GM21786 (cell line): ENCODE measurements around the gene SDR39U1.

Experiments used
- ATAC-seq: cut with Tn5 transposase; IDR thresholded peaks from one replicate; pipeline ENCODE4 v1.9.1; 2021; ENCODE audit not compliant: unreplicated experiment

The SDR39U1 gene

DNA sequence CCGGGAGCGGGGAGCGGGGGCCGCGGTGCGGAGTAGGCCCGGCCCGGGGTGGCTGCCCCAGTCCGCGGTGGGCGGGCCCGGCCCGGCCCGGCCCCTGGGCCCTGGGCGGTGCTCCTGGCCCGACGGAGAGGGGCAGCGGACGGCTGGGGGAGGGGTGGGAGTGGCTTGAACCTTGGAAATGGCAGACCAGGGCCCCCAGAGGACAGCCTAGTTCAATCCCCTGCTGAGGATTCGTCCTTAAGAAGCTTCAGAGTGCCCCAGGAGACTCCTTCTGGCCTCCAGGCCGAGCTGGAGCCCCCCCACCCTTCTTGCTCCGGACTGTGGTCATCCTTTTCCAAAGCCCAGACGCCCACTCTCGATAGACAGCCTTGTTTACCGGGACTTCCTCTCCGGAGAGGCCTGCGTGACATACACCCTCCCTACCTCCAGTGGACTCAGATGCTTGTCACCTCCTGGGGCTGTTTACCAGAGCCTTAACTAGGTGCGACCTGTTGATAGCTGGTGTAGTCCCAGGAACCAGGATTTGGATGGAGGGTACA is 12.4 kb downstream of the SDR39U1 start:
- ATAC-seq: peak; percentile 47

GRCh38 chr14:24429395-24430142 is 13.0 kb downstream of the SDR39U1 start, which contains the start of the genes CBLN3 and KHNYN:
Gene CBLN3 (minus strand): TSS chr14:24429668. CDS start chr14:24429054, 614 bp downstream.
Gene KHNYN (plus strand): TSS chr14:24429954. CDS start chr14:24430731, 777 bp downstream.
- peak; percentile 83 for ATAC-seq

DNA sequence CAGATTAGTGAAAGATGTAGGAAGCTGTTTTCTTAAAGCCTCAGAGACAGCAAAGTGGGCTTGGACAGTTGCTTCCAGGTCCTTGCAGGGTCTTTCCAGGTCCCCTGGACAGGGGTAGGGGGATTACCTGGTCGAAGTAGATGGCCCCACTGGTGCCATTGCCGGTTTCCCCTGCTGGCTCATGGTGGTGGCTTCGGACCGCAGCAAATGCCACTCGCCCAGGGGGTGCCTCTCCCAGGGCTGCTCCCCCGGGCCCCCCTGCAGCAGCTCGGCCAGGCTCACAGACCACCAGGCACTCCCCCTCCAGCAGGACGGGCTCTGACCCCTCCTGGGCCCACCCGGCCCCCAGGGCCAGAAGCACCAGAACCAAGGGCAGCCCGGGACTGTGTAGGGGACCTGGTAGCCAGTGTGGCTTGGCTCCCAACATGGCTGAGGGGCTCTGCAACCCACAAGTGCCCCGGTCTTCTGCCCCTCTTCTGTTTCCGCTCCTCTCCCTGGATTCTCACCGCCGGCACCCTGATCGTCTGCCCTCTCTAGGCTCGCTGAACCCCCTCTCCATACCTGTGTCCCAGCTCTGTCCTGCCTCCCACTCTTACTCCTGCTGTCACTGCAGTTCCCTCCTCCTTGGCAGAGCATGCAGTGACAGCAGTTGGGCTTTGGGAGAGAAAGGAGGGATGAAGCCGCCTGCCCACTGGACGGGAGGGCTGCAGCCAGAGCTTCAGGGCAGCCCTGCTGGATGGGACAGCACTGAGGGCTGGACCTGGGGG is 13.8 kb downstream of the SDR39U1 start:
- ATAC-seq: no peak

GRCh38 chr14:24427537-24428508 is 14.8 kb downstream of the SDR39U1 start:
- no peak for ATAC-seq

DNA sequence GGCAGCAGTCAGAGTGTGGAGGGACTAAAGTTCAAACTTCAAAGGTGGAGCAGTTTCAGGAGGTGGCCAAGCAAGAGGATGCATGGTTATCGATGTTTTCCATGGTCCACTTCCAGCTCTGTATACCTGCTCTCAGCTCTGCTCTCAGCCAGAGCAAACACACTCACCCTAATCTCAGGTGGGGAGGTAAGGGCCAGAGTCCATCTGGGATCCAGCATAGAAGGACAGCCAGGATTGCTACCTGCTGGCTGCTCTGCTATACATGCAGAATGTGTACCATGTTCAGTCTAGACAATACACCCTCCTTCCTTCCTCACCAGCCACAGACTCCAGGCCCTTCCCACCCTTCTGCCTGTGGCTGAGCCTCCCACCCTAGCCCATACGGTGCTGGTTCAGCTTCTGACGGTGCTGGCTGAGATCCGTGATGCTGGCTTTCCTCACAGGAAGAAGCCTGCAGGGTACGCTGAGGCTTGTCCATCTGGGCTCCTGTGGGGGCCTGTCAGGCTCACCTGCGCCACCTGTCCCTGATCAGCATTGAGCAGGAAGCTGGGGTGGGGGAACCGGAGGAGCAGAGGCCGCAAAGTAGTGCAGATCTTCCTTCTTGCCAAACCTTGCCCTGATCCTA is 15.6 kb downstream of the SDR39U1 start:
- ATAC-seq: no peak

- ATAC-seq: no peak
Observed at GRCh38 chr14:24426150-24426911, 16.2 kb downstream of the SDR39U1 start.

DNA sequence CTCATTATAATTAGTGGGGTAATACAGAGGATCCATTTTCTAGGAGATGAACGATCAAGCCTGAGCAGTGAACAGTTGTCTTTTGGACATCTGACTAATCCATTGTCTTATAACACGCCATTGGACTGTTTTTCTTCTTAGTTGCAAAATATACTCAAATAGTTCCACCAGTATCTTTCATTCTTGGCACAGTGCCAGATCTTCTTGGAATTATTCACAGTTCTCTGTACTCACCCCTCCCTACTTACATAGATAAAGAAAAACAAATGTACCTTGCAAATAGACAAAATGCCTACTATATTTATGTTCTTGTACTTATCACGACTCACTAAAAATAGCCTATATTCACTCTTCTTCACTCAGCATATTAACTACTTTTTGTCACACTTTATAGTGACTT is 16.9 kb downstream of the SDR39U1 start:
- no peak for ATAC-seq

DNA sequence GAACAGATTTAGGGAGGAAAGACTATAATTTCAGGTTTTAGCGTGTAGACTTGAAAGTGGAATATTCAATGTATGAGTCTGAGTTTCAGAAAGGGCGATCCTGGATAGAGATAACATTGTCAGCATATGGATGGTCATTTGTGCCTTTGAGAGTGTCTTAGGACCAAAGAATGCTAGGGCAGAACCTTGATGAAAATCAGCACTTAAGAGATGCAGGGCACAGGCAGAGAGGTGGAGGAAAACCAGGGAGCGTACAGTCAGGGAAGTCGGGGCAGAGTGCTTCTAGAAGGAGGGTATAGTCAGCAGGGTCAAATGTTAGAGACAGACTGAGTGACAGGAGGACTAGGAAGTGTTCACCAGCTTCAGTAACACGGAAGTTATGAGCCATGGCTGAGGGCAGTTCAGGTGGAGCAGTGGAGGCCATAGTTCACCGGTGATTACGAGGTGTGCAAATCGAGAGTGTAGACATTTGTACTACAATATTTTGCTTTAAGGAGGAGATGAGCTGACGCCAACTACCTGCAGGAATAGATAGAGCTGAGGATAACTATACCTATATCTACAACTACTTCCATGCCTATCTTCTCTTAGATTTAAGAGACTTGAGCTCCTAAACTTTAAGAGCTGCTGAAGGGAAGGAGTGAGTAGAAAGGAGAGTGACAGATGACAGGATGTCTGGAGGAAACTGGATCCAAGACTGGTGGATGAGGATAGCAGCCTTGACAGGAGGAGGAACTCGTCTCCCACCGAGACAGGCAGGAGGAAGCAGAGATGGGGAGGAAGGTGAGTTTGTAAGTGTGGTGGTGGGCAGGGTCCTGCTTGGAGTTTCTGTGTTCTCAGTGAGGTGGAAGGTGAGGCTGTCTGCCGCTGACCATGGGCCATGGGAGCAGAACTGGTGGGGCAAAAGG is 19.6 kb downstream of the SDR39U1 start:
- ATAC-seq: no peak

DNA sequence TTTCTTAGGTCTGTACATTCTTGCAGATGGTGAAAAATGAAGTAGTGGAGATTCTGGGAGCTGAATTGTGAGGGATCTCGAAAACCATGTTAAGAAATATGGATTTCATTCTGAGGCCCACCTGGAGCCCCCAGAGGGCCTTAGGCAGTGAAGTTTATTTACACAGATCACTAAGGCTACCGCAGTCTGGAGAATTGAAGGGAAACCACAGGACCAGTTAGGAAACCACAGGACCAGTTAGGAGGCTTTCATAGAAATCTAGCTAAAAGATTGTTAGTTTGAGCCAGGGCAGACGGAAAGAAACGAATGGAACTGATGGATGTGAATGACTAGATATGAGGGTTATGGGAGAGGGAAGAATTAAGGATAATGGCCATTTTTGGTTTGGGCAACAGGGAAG is 20.3 kb downstream of the SDR39U1 start:
- ATAC-seq: no peak

DNA sequence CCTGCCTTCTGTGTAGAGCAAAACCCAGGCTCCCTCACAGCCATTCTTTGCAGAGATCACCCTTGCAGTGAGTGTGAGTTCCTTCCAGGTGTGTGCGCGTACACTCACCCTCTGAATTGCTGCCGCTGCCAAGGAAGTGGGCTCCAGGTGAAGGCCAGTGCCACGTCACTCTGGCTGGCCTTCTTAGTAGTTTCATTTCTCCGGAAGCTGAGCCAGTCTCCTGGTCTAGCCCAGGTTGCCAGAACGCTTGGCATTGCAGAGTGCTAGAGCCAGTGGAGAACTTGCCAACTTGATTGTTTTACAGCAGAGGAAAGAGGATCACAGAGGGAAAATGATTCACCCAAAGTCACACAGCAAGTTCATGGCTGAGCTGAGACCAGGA is 24.1 kb downstream of the SDR39U1 start:
- no peak for ATAC-seq

DNA sequence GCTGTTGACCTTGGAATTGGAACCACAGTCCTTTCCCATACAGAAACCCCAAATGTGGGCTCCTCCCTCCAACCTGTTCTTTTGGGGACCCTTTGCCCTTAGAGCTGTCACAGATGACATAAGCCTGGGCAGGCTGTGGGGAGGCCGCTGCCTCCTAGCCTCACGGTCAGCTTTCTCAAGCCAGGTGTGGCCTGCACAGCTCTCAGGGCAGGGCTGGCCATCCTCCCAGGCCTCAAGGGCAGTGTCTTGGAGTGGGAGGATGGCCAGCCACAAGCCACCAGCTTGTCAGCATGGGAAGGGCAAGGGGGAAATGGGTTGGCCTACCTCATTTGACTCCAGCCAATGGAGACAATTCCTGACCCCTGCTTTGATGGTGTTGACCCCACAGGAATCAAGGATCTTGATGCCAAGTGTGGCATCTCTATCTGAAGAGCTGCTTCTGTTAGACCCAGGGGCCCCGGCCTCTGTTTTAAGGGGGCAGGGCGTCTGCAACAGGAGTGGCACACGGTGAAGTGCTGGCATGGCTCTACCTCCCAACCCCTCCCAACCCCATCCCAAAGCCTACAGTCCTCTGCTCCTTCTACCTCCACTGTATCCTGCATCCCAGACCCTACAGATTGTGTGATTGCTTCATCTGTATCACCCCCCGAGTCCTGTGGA is 24.6 kb downstream of the SDR39U1 start:
- ATAC-seq: no peak

GRCh38 chr14:24416932-24417619 is 25.5 kb downstream of the SDR39U1 start:
- no peak for ATAC-seq

DNA sequence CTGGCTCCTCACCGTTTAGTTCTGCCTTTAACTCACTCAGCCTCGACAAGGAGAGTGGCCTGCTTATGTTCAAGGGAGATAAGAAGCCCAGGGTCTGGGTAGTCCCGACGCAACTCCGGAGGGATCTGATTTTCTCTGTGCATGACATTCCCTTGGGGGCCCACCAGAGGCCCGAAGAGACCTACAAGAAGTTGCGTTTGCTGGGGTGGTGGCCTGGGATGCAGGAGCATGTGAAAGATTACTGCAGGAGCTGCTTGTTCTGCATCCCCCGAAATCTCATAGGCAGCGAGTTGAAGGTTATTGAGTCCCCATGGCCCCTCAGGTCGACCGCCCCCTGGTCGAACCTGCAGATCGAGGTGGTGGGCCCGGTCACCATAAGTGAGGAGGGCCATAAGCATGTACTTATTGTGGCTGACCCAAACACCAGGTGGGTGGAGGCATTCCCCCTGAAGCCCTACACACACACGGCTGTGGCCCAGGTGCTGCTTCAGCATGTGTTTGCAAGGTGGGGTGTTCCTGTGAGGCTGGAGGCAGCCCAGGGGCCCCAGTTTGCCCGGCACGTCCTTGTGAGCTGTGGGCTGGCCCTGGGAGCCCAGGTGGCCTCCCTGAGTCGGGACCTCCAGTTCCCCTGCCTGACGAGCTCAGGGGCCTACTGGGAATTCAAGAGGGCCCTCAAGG is 26.2 kb downstream of the SDR39U1 start:
- ATAC-seq: no peak

GRCh38 chr14:24415421-24416253 is 26.9 kb downstream of the SDR39U1 start:
- ATAC-seq: no peak

DNA sequence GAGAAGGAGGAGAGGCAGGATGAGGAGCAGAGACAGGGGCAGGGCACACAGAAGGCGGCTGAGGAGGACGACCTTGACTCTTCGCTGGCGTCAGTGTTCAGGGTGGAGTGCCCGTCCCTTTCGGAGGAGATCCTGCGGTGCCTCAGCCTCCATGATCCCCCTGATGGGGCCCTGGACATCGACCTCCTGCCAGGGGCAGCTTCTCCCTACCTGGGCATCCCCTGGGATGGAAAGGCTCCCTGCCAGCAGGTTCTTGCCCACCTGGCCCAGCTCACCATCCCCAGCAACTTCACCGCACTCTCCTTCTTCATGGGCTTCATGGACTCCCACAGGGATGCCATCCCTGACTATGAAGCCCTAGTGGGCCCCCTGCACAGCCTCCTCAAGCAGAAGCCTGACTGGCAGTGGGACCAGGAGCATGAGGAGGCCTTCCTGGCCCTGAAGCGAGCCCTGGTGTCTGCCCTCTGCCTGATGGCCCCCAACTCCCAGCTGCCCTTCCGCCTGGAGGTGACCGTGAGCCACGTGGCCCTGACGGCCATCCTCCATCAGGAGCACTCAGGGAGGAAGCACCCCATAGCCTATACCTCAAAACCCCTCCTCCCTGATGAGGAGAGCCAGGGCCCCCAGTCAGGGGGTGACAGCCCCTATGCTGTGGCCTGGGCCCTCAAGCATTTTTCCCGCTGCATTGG is 27.7 kb downstream of the SDR39U1 start:
- no peak for ATAC-seq
